H9 (cell line): Measurements from ENCODE around the gene SYCN. TPM values are rescaled to one million over a fixed set of nuclear protein-coding genes. Genes with fewer than 3 reads are reported as not detected.

Experiments
- DNase-seq: peaks from one replicate; pipeline ENCODE4 v3.0.0-alpha.2; 2017
- H2AFZ ChIP-seq: one replicate; pipeline ENCODE4 v1.6.1; 2013; ENCODE audit warnings: mild to moderate bottlenecking, low read length, control low read depth, moderate library complexity
- H2AK5ac ChIP-seq: 2 replicates; pipeline ENCODE4 v1.6.1; 2013; ENCODE audit warnings: low read length, control low read depth, mixed read lengths; ENCODE audit not compliant: insufficient read length
- H2BK120ac ChIP-seq: one replicate; pipeline ENCODE4 v1.6.1; 2013; ENCODE audit warnings: low read depth, mild to moderate bottlenecking, low read length, control low read depth, inconsistent platforms; ENCODE audit not compliant: poor library complexity, severe bottlenecking
- H2BK12ac ChIP-seq: 2 replicates; pipeline ENCODE4 v1.6.1; 2013; ENCODE audit warnings: low read length, control low read depth, mixed read lengths, low read depth; ENCODE audit not compliant: insufficient read length
- H2BK15ac ChIP-seq: 2 replicates; pipeline ENCODE4 v1.6.1; 2013; ENCODE audit warnings: low read depth, low read length, control low read depth
- H2BK20ac ChIP-seq: one replicate; pipeline ENCODE4 v1.6.1; 2013; ENCODE audit warnings: low read depth, mild to moderate bottlenecking, low read length, control low read depth, inconsistent platforms; ENCODE audit not compliant: poor library complexity, severe bottlenecking
- H2BK5ac ChIP-seq: 2 replicates; pipeline ENCODE4 v1.6.1; 2013; ENCODE audit warnings: low read length, control low read depth, mixed read lengths; ENCODE audit not compliant: insufficient read length
- H3K14ac ChIP-seq: 2 replicates; pipeline ENCODE4 v1.6.1; 2013; ENCODE audit warnings: low read length, control low read depth; ENCODE audit not compliant: insufficient read depth
- H3K18ac ChIP-seq: 2 replicates; pipeline ENCODE4 v1.6.1; 2013; ENCODE audit warnings: low read depth, mild to moderate bottlenecking, mixed read lengths, low read length, control low read depth; ENCODE audit not compliant: insufficient read length
- H3K23ac ChIP-seq: 2 replicates; pipeline ENCODE4 v1.6.1; 2013; ENCODE audit warnings: low read length, control low read depth, mixed read lengths, low read depth; ENCODE audit not compliant: insufficient read length
- H3K23me2 ChIP-seq: 2 replicates; pipeline ENCODE4 v1.6.1; 2013; ENCODE audit warnings: low read depth, mild to moderate bottlenecking, mixed read lengths, low read length, control low read depth; ENCODE audit not compliant: insufficient read length, poor library complexity, severe bottlenecking
- H3K27ac ChIP-seq: 2 replicates; pipeline ENCODE4 v1.5.1; 2013; ENCODE audit warnings: low read length, control low read depth, mixed read lengths, low read depth; ENCODE audit not compliant: insufficient read length
- H3K27me3 ChIP-seq: 2 replicates; pipeline ENCODE4 v1.6.1; 2013; ENCODE audit warnings: low read length, control low read depth, inconsistent platforms; ENCODE audit not compliant: insufficient read depth
- H3K4ac ChIP-seq: 2 replicates; pipeline ENCODE4 v1.6.1; 2013; ENCODE audit warnings: low read depth, mild to moderate bottlenecking, control low read depth, inconsistent platforms, low read length, moderate library complexity
- H3K4me1 ChIP-seq: 2 replicates; pipeline ENCODE4 v1.6.1; 2013; ENCODE audit warnings: low read length, control low read depth, inconsistent platforms; ENCODE audit not compliant: insufficient read depth
- H3K4me2 ChIP-seq: 2 replicates; pipeline ENCODE4 v1.6.1; 2013; ENCODE audit warnings: low read length, control low read depth, mixed read lengths; ENCODE audit not compliant: insufficient read length, insufficient read depth
- H3K56ac ChIP-seq: 2 replicates; pipeline ENCODE4 v1.6.1; 2013; ENCODE audit warnings: low read depth, mild to moderate bottlenecking, mixed read lengths, low read length, control low read depth; ENCODE audit not compliant: insufficient read length
- H3K79me1 ChIP-seq: 2 replicates; pipeline ENCODE4 v1.6.1; 2013; ENCODE audit warnings: low read depth, mild to moderate bottlenecking, moderate library complexity, low read length, control low read depth, inconsistent platforms; ENCODE audit not compliant: insufficient read depth, poor library complexity, severe bottlenecking
- H3K79me2 ChIP-seq: 2 replicates; pipeline ENCODE4 v1.6.1; 2013; ENCODE audit warnings: low read length, control low read depth, inconsistent platforms; ENCODE audit not compliant: insufficient read depth
- H3K9ac ChIP-seq: 2 replicates; pipeline ENCODE4 v1.6.1; 2013; ENCODE audit warnings: low read length, control low read depth, mixed read lengths; ENCODE audit not compliant: insufficient read length; ENCODE audit errors: extremely low read depth
- H3K9me3 ChIP-seq: one replicate; pipeline ENCODE4 v1.6.1; 2013; ENCODE audit warnings: low read depth, low read length, inconsistent platforms; ENCODE audit not compliant: control insufficient read depth
- H3T11ph ChIP-seq: one replicate; pipeline ENCODE4 v1.6.1; 2013; ENCODE audit warnings: mild to moderate bottlenecking, low read length, control low read depth, inconsistent platforms
- H4K20me1 ChIP-seq: one replicate; pipeline ENCODE4 v1.6.1; 2013; ENCODE audit not compliant: control insufficient read depth, insufficient read length, insufficient read depth
- H4K5ac ChIP-seq: 2 replicates; pipeline ENCODE4 v1.6.1; 2013; ENCODE audit warnings: low read depth, mild to moderate bottlenecking, mixed read lengths, low read length, control low read depth; ENCODE audit not compliant: insufficient read length
- H4K8ac ChIP-seq: replicated peaks from 2 replicates; pipeline ENCODE4 v1.6.1; 2013; ENCODE audit warnings: low read length, control low read depth, mixed read lengths, low read depth; ENCODE audit not compliant: insufficient read length
- H4K91ac ChIP-seq: 2 replicates; pipeline ENCODE4 v1.6.1; 2013; ENCODE audit warnings: low read depth, mild to moderate bottlenecking, moderate library complexity, mixed read lengths, low read length, control low read depth; ENCODE audit not compliant: insufficient read length
- H3K27ac Mint-ChIP-seq, 3 experiments: 2 replicates in 2 of 3; 3 replicates in 1 of 3; pipeline ENCODE4 v1.8.0; 2020 to 2021; ENCODE audit warnings: mixed read lengths in 3 of 3, mild to moderate bottlenecking in 1 of 3, moderate library complexity in 1 of 3
- H3K27me3 Mint-ChIP-seq: 2 replicates; pipeline ENCODE4 v1.8.0; 2021; ENCODE audit warnings: low read depth, mild to moderate bottlenecking, moderate library complexity, mixed read lengths
- H3K36me3 Mint-ChIP-seq, 3 experiments: 2 replicates in 2 of 3; 3 replicates in 1 of 3; pipeline ENCODE4 v1.8.0; 2020 to 2021; ENCODE audit warnings: low read depth in 3 of 3, mixed read lengths in 3 of 3; ENCODE audit not compliant: insufficient read depth in 1 of 3
- H3K4me1 Mint-ChIP-seq, 2 experiments: 2 replicates each; pipeline ENCODE4 v1.8.0; 2020; ENCODE audit warnings: mixed read lengths in 2 of 2
- H3K4me3 Mint-ChIP-seq, 2 experiments: 2 replicates in 1 of 2; 3 replicates in 1 of 2; pipeline ENCODE4 v1.8.0; 2020 to 2021; ENCODE audit warnings: mild to moderate bottlenecking in 2 of 2, mixed read lengths in 2 of 2, moderate library complexity in 1 of 2
- H3K9me3 Mint-ChIP-seq, 2 experiments: 2 replicates in 1 of 2; 3 replicates in 1 of 2; pipeline ENCODE4 v1.8.0; 2020; ENCODE audit warnings: mild to moderate bottlenecking in 2 of 2, mixed read lengths in 2 of 2, moderate library complexity in 1 of 2
- WGBS: extraction: QIAGEN DNeasy Blood & Tissue Kit; methylation state at CpG from one replicate; pipeline ENCODE4 v1.1.7; 2013; ENCODE audit warnings: missing lambda C conversion rate, low lambda C conversion rate, mixed read lengths; ENCODE audit not compliant: insufficient read length; ENCODE audit errors: extremely low coverage; 5-methylcytosine and 5-hydroxymethylcytosine counted together
- total RNA-seq: library from RNA; stranded (reverse); gene quantifications from 2 replicates; pipeline ENCODE4 v1.2.1, GENCODE V29; 2021
- TF ChIP-seq, protein P1 (sequence below): fragments of 200-600 bp; sonication (generic); conservative IDR thresholded peaks from 3 replicates; pipeline ENCODE4 v1.8.0; 2021; ENCODE audit warnings: antibody characterized with exemption, mild to moderate bottlenecking

SYCN gene
- total RNA-seq, 1 experiment from 2014 or later, result not detected

GRCh38 chr19:39195755-39196154, 8.3 kb downstream of the SYCN start:
- no peak overlapping the region for H2AFZ ChIP-seq
- WGBS, result no CpG with 5 or more reads among the region's 9 CpGs
- H3K79me1 ChIP-seq, result no peaks in the 10 kb centered on the region
- H3K27me3 Mint-ChIP-seq, result peaks cover 66% of the 10 kb centered on the region
- no peak overlapping the region for H2BK5ac ChIP-seq
- H4K91ac ChIP-seq, result no peak overlapping the region
- H3K4ac ChIP-seq, result no peak overlapping the region
- H3K56ac ChIP-seq, result no peak overlapping the region
- no peak overlapping the region for H3K4me2 ChIP-seq
- no peak overlapping the region for H3K9ac ChIP-seq
- no peak for DNase-seq
- no peak overlapping the region for H3K18ac ChIP-seq
- H3K14ac ChIP-seq, result no peak overlapping the region
- H3K27ac ChIP-seq, result no peak overlapping the region
- no peak overlapping the region for H3K4me3 Mint-ChIP-seq
- H3K4me1 Mint-ChIP-seq, result peaks cover 10 to 34% of the 10 kb centered on the region in 2 experiments
- H3K27ac Mint-ChIP-seq, result no peak overlapping the region
- no peak overlapping the region for H4K5ac ChIP-seq
- no peak overlapping the region for H2BK12ac ChIP-seq
- H2BK120ac ChIP-seq, result no peak overlapping the region
- H2AK5ac ChIP-seq, result no peak overlapping the region
- H4K20me1 ChIP-seq, result no peaks in the 10 kb centered on the region
- no peak overlapping the region for H3T11ph ChIP-seq
- no peak overlapping the region for H2BK15ac ChIP-seq
- H4K8ac ChIP-seq, result no peak overlapping the region
- peaks cover 7% of the 10 kb centered on the region for H3K23me2 ChIP-seq
- no peaks in the 10 kb centered on the region; a peak in 1 of 5 replicates for H3K9me3 Mint-ChIP-seq
- no peaks in the 10 kb centered on the region for H3K4me1 ChIP-seq
- no peak overlapping the region for H2BK20ac ChIP-seq
- H3K36me3 Mint-ChIP-seq, result no peaks in the 10 kb centered on the region
- H3K79me2 ChIP-seq, result no peaks in the 10 kb centered on the region
- H3K27me3 ChIP-seq, result peaks cover 7% of the 10 kb centered on the region; the same call in 1 of the 2 replicates
- no peak overlapping the region for H3K23ac ChIP-seq
- TF ChIP-seq, protein P1, sequence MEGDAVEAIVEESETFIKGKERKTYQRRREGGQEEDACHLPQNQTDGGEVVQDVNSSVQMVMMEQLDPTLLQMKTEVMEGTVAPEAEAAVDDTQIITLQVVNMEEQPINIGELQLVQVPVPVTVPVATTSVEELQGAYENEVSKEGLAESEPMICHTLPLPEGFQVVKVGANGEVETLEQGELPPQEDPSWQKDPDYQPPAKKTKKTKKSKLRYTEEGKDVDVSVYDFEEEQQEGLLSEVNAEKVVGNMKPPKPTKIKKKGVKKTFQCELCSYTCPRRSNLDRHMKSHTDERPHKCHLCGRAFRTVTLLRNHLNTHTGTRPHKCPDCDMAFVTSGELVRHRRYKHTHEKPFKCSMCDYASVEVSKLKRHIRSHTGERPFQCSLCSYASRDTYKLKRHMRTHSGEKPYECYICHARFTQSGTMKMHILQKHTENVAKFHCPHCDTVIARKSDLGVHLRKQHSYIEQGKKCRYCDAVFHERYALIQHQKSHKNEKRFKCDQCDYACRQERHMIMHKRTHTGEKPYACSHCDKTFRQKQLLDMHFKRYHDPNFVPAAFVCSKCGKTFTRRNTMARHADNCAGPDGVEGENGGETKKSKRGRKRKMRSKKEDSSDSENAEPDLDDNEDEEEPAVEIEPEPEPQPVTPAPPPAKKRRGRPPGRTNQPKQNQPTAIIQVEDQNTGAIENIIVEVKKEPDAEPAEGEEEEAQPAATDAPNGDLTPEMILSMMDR, result no peak
- H3K9me3 ChIP-seq, result no peaks in the 10 kb centered on the region
